Measurements from ENCODE around the gene DDX60. TPM values are rescaled to one million over a fixed set of nuclear protein-coding genes. Genes with fewer than 3 reads are reported as not detected.

The DDX60 gene
- polyA plus RNA-seq, 1 of the 3 experiments (the other 2 are of a cell fraction), result 2.7 TPM

DNA sequence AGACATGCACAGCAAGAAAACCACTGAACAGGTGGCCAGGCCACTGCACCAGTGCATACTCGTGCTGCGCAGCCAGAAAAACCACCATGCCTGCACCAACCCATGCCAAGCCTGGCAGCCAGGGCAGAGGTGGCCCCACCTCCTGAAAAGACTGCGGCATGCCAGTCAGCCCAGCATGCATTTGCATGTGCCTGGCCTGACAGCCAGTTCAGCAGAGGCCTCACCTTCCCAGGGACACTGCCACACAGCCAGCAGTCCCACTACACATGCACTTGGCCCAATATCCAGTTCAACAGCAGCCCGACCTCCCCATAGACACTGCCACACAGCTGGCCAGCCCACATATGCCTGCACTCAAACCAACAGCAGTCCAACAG lies 43.5 kb upstream of the DDX60 start:
- Histone ChIP-seq H4K20me1 (ENCODE audit: insufficient read depth) (no peaks in the 10 kb centered on the region), H2AFZ (ENCODE audit: low read depth) (no peak overlapping the region), H3K9me2 (no peaks in the 10 kb centered on the region), H3K4me2 (no peak overlapping the region), H3K27me3 (ENCODE audit: insufficient read depth) (no peaks in the 10 kb centered on the region), H3F3A (replicated peaks; ENCODE audit: insufficient read depth) (peaks cover 6% of the 10 kb centered on the region), H3K4me1 (ENCODE audit: control insufficient read depth in 1 of 2, insufficient read depth in 2 of 2, low read depth in 1 of 2, low read length in 1 of 2) (no peaks in the 10 kb centered on the region), H3K4me3 (ENCODE audit: low read depth in 2 of 2, low read length in 1 of 2) (no peak overlapping the region), H3K36me3 (replicated peaks in 1 of 2; ENCODE audit: control insufficient read depth in 1 of 2, insufficient read depth in 2 of 2, low read length in 1 of 2) (peaks cover 2 to 14% of the 10 kb centered on the region in 2 experiments), H3K27ac (ENCODE audit: low read depth in 2 of 2, low read length in 1 of 2) (no peak overlapping the region), H3K9me3 (peaks cover 19% of the 10 kb centered on the region; the same call in 1 of the 2 replicates), H3K9ac (no peak overlapping the region), H3K79me2 (ENCODE audit: insufficient read depth) (no peaks in the 10 kb centered on the region)
- 90% methylated on average over 2 of the region's 4 CpGs for WGBS (ENCODE audit: low lambda C conversion rate)
- TF ChIP-seq MXI1 (IDR thresholded peaks at IDR 0.05; ENCODE audit: low read depth, low read length) (no peak), NRF1 (IDR thresholded peaks at IDR 0.05; ENCODE audit: low read depth, low read length) (no peak)
- ChIA-PET CTCF (interaction anchor here (1.0 kb wide), 1 partner anchor 23 kb away, joined by 3 read pairs; no protein-coding TSS in a partner anchor), POLR2A (no interaction called here)
- no peak for DNase-seq

DNA sequence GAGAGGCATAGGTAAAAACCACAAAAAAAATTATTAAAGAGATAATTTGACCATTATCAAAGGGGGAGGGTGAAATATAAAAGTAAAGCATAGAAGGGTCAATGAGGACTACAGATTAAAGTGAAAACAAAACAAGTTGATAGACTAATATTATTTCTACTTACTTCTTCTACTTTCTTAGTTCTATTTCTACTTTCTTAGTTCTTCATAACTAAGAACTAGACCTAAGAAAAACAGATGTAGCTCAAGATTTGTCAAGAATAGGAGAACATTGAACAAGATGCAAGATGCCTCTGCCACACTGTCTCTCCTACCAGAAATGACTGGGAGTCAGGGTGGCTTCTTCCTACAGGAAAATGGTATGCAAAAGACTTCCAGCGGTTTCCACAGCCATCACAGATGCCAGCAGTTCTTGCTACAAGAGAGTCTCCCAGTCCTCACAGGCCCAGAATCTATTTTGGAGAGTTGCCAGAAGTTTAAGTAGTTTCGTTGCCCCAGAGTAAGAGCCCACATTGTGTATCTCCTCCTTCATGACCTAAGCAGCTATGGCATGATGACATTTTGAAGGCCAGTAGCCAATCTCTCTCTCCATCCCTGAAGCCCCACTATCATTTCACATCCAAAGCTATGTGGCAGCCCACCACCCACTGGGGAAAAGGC lies 42.9 kb upstream of the DDX60 start:
- Histone ChIP-seq H3K36me3 (replicated peaks in 1 of 2; ENCODE audit: control insufficient read depth in 1 of 2, insufficient read depth in 2 of 2, low read length in 1 of 2) (peaks cover 2 to 14% of the 10 kb centered on the region in 2 experiments), H3K27me3 (ENCODE audit: insufficient read depth) (no peaks in the 10 kb centered on the region), H3K79me2 (ENCODE audit: insufficient read depth) (no peaks in the 10 kb centered on the region), H2AFZ (ENCODE audit: low read depth) (no peak overlapping the region), H3K9me3 (peaks cover 19% of the 10 kb centered on the region; the same call in 1 of the 2 replicates), H4K20me1 (ENCODE audit: insufficient read depth) (no peaks in the 10 kb centered on the region), H3F3A (replicated peaks; ENCODE audit: insufficient read depth) (peaks cover 6% of the 10 kb centered on the region), H3K9ac (no peak overlapping the region), H3K4me1 (ENCODE audit: control insufficient read depth in 1 of 2, insufficient read depth in 2 of 2, low read depth in 1 of 2, low read length in 1 of 2) (no peaks in the 10 kb centered on the region), H3K4me3 (ENCODE audit: low read depth in 2 of 2, low read length in 1 of 2) (no peak overlapping the region), H3K4me2 (no peak overlapping the region), H3K27ac (ENCODE audit: low read depth in 2 of 2, low read length in 1 of 2) (no peak overlapping the region), H3K9me2 (no peaks in the 10 kb centered on the region)
- TF ChIP-seq FOXM1 (IDR thresholded peaks at IDR 0.05; ENCODE audit: low read depth), result no peak
- TF ChIP-seq, protein P1, sequence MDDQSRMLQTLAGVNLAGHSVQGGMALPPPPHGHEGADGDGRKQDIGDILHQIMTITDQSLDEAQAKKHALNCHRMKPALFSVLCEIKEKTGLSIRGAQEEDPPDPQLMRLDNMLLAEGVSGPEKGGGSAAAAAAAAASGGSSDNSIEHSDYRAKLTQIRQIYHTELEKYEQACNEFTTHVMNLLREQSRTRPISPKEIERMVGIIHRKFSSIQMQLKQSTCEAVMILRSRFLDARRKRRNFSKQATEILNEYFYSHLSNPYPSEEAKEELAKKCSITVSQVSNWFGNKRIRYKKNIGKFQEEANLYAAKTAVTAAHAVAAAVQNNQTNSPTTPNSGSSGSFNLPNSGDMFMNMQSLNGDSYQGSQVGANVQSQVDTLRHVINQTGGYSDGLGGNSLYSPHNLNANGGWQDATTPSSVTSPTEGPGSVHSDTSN (IDR thresholded peaks at IDR 0.05), result no peak
- no peak for TF ChIP-seq RXRA (IDR thresholded peaks at IDR 0.05; ENCODE audit: borderline replicate concordance, low read depth)
- TF ChIP-seq NFIC (IDR thresholded peaks at IDR 0.05; ENCODE audit: borderline replicate concordance), result no peak
- no peak for TF ChIP-seq GABPA (IDR thresholded peaks at IDR 0.05; ENCODE audit: low read depth)
- TF ChIP-seq, protein P2, sequence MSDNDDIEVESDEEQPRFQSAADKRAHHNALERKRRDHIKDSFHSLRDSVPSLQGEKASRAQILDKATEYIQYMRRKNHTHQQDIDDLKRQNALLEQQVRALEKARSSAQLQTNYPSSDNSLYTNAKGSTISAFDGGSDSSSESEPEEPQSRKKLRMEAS (IDR thresholded peaks at IDR 0.05; ENCODE audit: low read depth), result no peak
- TF ChIP-seq EP300 (IDR thresholded peaks at IDR 0.05; ENCODE audit: borderline replicate concordance in 1 of 2, low read depth in 1 of 2, low read length in 1 of 2), result no peak
- no peak for TF ChIP-seq RAD21 (IDR thresholded peaks at IDR 0.05; ENCODE audit: low read length)
- no peak for TF ChIP-seq ELF1 (IDR thresholded peaks at IDR 0.05)
- no peak for TF ChIP-seq FOSL2 (IDR thresholded peaks at IDR 0.05; ENCODE audit: borderline replicate concordance, low read depth)
- no peak for TF ChIP-seq SIN3A (IDR thresholded peaks at IDR 0.05; ENCODE audit: borderline replicate concordance, low read depth, low read length)
- TF ChIP-seq, protein P3, sequence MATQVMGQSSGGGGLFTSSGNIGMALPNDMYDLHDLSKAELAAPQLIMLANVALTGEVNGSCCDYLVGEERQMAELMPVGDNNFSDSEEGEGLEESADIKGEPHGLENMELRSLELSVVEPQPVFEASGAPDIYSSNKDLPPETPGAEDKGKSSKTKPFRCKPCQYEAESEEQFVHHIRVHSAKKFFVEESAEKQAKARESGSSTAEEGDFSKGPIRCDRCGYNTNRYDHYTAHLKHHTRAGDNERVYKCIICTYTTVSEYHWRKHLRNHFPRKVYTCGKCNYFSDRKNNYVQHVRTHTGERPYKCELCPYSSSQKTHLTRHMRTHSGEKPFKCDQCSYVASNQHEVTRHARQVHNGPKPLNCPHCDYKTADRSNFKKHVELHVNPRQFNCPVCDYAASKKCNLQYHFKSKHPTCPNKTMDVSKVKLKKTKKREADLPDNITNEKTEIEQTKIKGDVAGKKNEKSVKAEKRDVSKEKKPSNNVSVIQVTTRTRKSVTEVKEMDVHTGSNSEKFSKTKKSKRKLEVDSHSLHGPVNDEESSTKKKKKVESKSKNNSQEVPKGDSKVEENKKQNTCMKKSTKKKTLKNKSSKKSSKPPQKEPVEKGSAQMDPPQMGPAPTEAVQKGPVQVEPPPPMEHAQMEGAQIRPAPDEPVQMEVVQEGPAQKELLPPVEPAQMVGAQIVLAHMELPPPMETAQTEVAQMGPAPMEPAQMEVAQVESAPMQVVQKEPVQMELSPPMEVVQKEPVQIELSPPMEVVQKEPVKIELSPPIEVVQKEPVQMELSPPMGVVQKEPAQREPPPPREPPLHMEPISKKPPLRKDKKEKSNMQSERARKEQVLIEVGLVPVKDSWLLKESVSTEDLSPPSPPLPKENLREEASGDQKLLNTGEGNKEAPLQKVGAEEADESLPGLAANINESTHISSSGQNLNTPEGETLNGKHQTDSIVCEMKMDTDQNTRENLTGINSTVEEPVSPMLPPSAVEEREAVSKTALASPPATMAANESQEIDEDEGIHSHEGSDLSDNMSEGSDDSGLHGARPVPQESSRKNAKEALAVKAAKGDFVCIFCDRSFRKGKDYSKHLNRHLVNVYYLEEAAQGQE (IDR thresholded peaks at IDR 0.05; ENCODE audit: low read depth, low read length), result no peak
- DNase-seq, result no peak
- ChIA-PET CTCF (interaction anchor here (1.0 kb wide), 1 partner anchor 22 kb away, joined by 3 read pairs; no protein-coding TSS in a partner anchor), POLR2A (no interaction called here)
- WGBS (ENCODE audit: low lambda C conversion rate), result 73% methylated on average over 2 of the region's 2 CpGs
